ENCODE results near the gene HOXA9.

HOXA9 gene

GRCh38 chr7:27163288-27164044 lies 1.9 kb downstream of the HOXA9 start:
- no peak for DNase-seq

- no peak for DNase-seq
Observed at GRCh38 chr7:27162561-27163287, 2.6 kb downstream of the HOXA9 start.

GRCh38 chr7:27161721-27162560 lies 3.4 kb downstream of the HOXA9 start:
- no peak for DNase-seq

- DNase-seq, result no peak
Observed at GRCh38 chr7:27161214-27161720, 4.1 kb downstream of the HOXA9 start.

GRCh38 chr7:27160546-27161213 lies 4.7 kb downstream of the HOXA9 start:
- DNase-seq, result peak; percentile 81

- DNase-seq, result no peak
Observed at GRCh38 chr7:27160145-27160545, 5.2 kb downstream of the HOXA9 start.

- no peak for DNase-seq
Observed at GRCh38 chr7:27159266-27160144, 5.8 kb downstream of the HOXA9 start.

GRCh38 chr7:27158436-27159265 lies 6.7 kb downstream of the HOXA9 start:
- no peak for DNase-seq

GRCh38 chr7:27157702-27158431 lies 7.5 kb downstream of the HOXA9 start:
- DNase-seq, result no peak

GRCh38 chr7:27156916-27157701 lies 8.2 kb downstream of the HOXA9 start:
- no peak for DNase-seq

- DNase-seq, result peak; percentile 82
Observed at GRCh38 chr7:27156508-27156898, 8.8 kb downstream of the HOXA9 start, which contains the start of gene HOXA7. Gene HOXA7 (minus strand): TSS chr7:27156675. CDS start chr7:27156545, 130 bp downstream.

GRCh38 chr7:27155816-27156507 lies 9.4 kb downstream of the HOXA9 start:
- DNase-seq, result no peak

- DNase-seq, result no peak
Observed at GRCh38 chr7:27154901-27155815, 10.2 kb downstream of the HOXA9 start.

- no peak for DNase-seq
Observed at GRCh38 chr7:27154369-27154768, 11.0 kb downstream of the HOXA9 start.

GRCh38 chr7:27153526-27153925 lies 11.8 kb downstream of the HOXA9 start:
- no peak for DNase-seq

GRCh38 chr7:27152816-27153442 lies 12.4 kb downstream of the HOXA9 start:
- DNase-seq, result no peak
